Measurements from ENCODE around the gene ACBD4. TPM values are rescaled to one million over a fixed set of nuclear protein-coding genes. Genes with fewer than 3 reads are reported as not detected.

ACBD4 gene
- total RNA-seq, 4 donors from 2014 or later, result 33.8 to 124 (median 76.3) TPM

DNA sequence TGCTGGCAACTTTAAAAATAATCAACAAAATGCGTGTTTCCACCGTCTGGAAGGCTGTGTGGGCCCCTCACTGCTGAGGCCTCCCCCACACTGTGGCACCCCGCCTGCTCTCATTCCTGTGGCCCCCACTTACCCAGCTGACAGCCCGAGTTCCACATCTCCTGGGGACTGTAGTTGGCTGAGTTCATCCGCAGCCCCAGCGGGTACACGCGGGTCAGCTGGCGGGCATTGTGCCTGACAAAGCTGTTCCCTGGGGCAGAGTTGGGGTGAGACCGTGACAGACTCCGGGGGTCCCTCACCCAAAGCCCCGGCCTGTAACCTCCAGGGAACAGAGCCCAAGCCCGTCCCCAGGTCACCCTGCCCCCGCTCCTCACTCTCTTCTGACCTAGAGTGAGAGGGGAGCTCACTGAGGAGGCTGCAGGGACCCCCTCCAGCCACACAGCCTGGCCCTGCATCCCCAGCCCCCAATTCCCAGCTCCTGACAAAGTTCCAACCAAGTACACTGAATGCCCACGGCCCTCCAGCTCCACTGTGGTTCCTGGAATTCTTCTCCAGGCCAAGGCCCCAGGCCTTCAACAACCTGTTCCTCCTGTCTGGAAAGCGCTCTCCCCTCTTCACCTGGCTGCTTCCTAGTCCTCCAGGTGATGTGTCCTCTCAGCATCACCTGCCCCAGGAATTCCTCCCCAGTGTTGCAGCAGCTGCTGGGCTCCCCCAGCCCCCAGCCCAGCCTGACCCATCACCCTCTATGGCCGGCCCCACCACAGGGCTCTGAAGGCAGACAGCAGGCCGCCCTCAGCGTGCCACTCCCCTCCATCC lies 21.2 kb upstream of the ACBD4 start:
- TF ChIP-seq, protein P1, sequence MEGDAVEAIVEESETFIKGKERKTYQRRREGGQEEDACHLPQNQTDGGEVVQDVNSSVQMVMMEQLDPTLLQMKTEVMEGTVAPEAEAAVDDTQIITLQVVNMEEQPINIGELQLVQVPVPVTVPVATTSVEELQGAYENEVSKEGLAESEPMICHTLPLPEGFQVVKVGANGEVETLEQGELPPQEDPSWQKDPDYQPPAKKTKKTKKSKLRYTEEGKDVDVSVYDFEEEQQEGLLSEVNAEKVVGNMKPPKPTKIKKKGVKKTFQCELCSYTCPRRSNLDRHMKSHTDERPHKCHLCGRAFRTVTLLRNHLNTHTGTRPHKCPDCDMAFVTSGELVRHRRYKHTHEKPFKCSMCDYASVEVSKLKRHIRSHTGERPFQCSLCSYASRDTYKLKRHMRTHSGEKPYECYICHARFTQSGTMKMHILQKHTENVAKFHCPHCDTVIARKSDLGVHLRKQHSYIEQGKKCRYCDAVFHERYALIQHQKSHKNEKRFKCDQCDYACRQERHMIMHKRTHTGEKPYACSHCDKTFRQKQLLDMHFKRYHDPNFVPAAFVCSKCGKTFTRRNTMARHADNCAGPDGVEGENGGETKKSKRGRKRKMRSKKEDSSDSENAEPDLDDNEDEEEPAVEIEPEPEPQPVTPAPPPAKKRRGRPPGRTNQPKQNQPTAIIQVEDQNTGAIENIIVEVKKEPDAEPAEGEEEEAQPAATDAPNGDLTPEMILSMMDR (IDR thresholded peaks at IDR 0.05), result no peak
- TF ChIP-seq POLR2A (IDR thresholded peaks at IDR 0.05), result no peak
- Histone ChIP-seq H3K36me3 (peaks cover 0 to 8% (median 0%) of the 10 kb centered on the region in 3 donors), H3K27me3 (no peaks in the 10 kb centered on the region), H3K27ac (no peak overlapping the region), H3K4me3 (no peak overlapping the region), H3K4me1 (peaks cover 0 to 4% (median 0%) of the 10 kb centered on the region in 4 donors), H3K9me3 (no peaks in the 10 kb centered on the region)
- no peak for DNase-seq

DNA sequence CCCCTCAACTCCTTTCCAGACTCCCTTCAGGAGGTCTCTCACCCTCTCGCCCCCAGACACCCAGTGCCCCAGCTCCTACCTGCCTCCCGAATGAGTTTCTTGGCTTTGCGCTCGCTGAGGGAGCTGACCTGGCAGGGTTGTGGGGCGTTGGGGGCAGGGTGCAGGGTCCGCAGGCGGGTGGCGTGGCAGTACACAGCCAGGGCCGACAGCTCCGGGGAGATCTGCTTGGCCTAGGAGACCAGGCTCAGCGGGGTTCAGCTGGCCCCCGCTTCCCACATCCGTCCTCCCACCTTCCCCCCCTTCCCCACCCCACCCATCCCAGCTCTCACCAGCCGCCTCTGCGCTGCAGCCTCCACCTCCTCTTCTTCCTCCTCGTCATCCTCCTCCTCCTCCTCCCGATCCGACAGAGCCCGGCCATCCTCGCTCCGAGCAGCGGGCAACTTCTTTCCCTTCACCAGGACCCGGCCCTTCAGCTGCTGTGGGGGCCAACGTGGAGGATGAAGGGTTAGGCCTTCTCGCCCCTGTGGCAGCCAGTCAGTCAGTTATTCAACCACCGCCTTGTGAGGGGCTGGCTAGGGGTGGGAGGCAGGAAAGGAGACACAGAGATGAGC lies 20.4 kb upstream of the ACBD4 start:
- Histone ChIP-seq H3K36me3 (peaks cover 0 to 8% (median 0%) of the 10 kb centered on the region in 3 donors), H3K4me1 (peaks cover 0 to 4% (median 0%) of the 10 kb centered on the region in 4 donors), H3K27ac (no peak overlapping the region), H3K9me3 (no peaks in the 10 kb centered on the region), H3K27me3 (no peaks in the 10 kb centered on the region), H3K4me3 (no peak overlapping the region)
- TF ChIP-seq POLR2A (IDR thresholded peaks at IDR 0.05), result no peak
- TF ChIP-seq, protein P1 (IDR thresholded peaks at IDR 0.05), result no peak
- DNase-seq, result no peak

DNA sequence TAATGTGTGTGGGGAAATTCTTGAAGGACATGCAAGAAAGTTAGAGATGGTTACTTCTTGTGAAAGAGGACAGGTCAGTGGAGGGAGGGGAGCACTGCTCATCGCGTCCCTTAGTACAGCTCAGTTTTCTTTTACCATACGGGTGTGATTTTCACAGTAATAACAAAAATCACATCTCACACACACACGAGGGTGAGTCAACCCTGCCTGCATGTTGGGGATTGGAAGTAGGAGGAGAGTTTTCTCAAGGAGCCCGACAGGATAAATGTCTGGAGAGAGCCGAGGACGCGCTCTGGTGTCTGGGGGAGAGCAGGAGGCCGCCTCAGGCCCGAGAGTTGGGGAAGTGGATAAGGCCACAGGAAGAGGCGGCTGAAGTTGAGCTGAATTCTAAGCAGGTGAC lies 19.6 kb upstream of the ACBD4 start:
- Histone ChIP-seq H3K4me3 (no peak overlapping the region), H3K4me1 (peaks cover 0 to 2% (median 0%) of the 10 kb centered on the region in 4 donors), H3K9me3 (no peaks in the 10 kb centered on the region), H3K27ac (no peak overlapping the region), H3K27me3 (no peaks in the 10 kb centered on the region), H3K36me3 (peaks cover 0 to 4% (median 0%) of the 10 kb centered on the region in 3 donors)
- no peak for DNase-seq
- TF ChIP-seq, protein P1 (IDR thresholded peaks at IDR 0.05), result no peak
- TF ChIP-seq POLR2A (IDR thresholded peaks at IDR 0.05), result no peak

DNA sequence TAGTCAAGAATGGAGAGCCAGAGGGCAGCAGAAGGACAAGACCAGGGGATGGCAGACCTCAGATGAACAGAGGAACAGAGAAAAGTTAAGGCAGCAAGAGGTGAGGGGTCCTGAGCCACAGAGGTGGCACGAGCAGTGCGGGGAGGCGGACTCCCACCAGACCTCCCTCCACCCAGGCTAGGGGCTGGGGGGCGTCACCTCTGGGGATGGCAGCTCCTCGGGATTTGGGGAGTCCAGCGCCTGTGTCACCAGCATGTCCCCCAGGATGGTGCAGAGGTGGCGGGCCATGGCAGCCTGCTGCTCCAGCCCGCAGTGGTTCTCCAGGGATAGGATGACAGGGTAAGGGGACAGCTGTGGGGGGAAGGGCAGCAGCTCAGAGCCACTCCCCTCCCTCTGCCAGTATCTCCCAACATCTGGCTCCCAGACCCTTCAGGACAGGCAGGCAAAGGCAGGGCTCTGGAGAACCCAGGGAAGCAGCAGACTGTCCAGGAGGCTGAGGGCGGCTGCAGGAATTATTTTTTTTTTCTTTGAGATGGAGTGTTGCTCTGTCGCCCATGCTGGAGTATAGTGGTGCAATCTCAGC lies 19.0 kb upstream of the ACBD4 start:
- Histone ChIP-seq H3K27ac (no peak overlapping the region), H3K4me3 (no peak overlapping the region), H3K4me1 (no peaks in the 10 kb centered on the region), H3K9me3 (no peaks in the 10 kb centered on the region), H3K27me3 (no peaks in the 10 kb centered on the region), H3K36me3 (peaks cover 0 to 4% (median 0%) of the 10 kb centered on the region in 3 donors)
- TF ChIP-seq POLR2A (IDR thresholded peaks at IDR 0.05), result no peak
- TF ChIP-seq, protein P1 (IDR thresholded peaks at IDR 0.05), result no peak
- no peak for DNase-seq

DNA sequence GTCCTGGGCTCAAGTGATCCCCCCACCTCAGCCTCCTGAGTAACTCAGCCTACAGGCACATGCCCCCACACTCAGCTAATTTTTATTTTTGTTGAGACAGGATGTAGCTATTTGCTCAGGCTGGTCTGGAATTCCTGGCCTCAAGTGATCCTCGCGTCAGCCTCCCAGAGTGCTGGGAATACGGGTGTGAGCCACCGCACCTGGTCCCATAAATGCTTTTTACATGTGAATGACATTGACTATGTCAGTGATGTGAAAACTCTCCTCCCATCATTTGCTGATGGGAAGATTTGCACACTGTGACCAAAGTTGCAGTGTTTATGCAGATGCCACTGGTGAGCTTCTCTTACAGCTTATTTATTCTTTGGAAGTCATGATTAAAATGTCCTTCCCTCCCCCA lies 18.2 kb upstream of the ACBD4 start:
- Histone ChIP-seq H3K9me3 (no peaks in the 10 kb centered on the region), H3K27me3 (no peaks in the 10 kb centered on the region), H3K27ac (no peak overlapping the region), H3K4me1 (peaks cover 0 to 5% (median 0%) of the 10 kb centered on the region in 4 donors), H3K4me3 (no peak overlapping the region), H3K36me3 (peaks cover 0 to 4% (median 0%) of the 10 kb centered on the region in 3 donors)
- DNase-seq, result no peak
- TF ChIP-seq, protein P1 (IDR thresholded peaks at IDR 0.05), result no peak
- no peak for TF ChIP-seq POLR2A (IDR thresholded peaks at IDR 0.05)
